ENCODE results near the gene RELT.
A peak's percentile ranks its signal among the peaks of the same experiment; 100 is the strongest.

The RELT gene

GRCh38 chr11:73392108-73393010 is 16.2 kb downstream of the RELT start:
- DNase-seq: no peak

- no peak for DNase-seq
Observed at GRCh38 chr11:73393011-73393380, 16.8 kb downstream of the RELT start.

- peak; percentile 66 for DNase-seq
Observed at GRCh38 chr11:73393479-73394415, 17.5 kb downstream of the RELT start.

- no peak for DNase-seq
Observed at GRCh38 chr11:73394416-73395296, 18.5 kb downstream of the RELT start.

- DNase-seq: no peak
Observed at GRCh38 chr11:73395297-73396208, 19.4 kb downstream of the RELT start.

- DNase-seq: no peak
Observed at GRCh38 chr11:73396251-73396930, 20.2 kb downstream of the RELT start.

GRCh38 chr11:73396985-73397384 is 20.8 kb downstream of the RELT start:
- no peak for DNase-seq

- DNase-seq: no peak
Observed at GRCh38 chr11:73397468-73398131, 21.4 kb downstream of the RELT start.

GRCh38 chr11:73398132-73398526 is 21.9 kb downstream of the RELT start:
- no peak for DNase-seq

- no peak for DNase-seq
Observed at GRCh38 chr11:73398721-73399120, 22.5 kb downstream of the RELT start.

GRCh38 chr11:73399159-73399590 is 23.0 kb downstream of the RELT start:
- no peak for DNase-seq

- no peak for DNase-seq
Observed at GRCh38 chr11:73399636-73400035, 23.4 kb downstream of the RELT start.

GRCh38 chr11:73400293-73400692 is 24.1 kb downstream of the RELT start:
- no peak for DNase-seq

GRCh38 chr11:73401217-73401923 is 25.2 kb downstream of the RELT start:
- no peak for DNase-seq

- DNase-seq: no peak
Observed at GRCh38 chr11:73401924-73402833, 26.0 kb downstream of the RELT start.

GRCh38 chr11:73402834-73403185 is 26.6 kb downstream of the RELT start:
- no peak for DNase-seq

GRCh38 chr11:73403541-73403940 is 27.3 kb downstream of the RELT start:
- DNase-seq: no peak

- no peak for DNase-seq
Observed at GRCh38 chr11:73404048-73404447, 27.8 kb downstream of the RELT start.

Data from stimulated activated CD4-positive, alpha-beta T cell treated with anti-CD3 and anti-CD28 coated beads, Interleukin-4, amount 100 ng/mL, for 24 hours (primary cell).